Subcutaneous preadipocyte (primary cell): Measurements from ENCODE around the gene SIN3B. TPM values are rescaled to one million over a fixed set of nuclear protein-coding genes. Genes with fewer than 3 reads are reported as not detected.

Experiments
- small RNA-seq: library from RNA; depleted of rRNA; stranded (forward); fragments of <200 nt; gene quantifications from one replicate; pipeline ENCODE3, GENCODE V24; 2012
- total RNA-seq: library from RNA; depleted of rRNA; stranded (reverse); fragments of >200 nt; gene quantifications from 2 replicates; pipeline ENCODE4 v1.2.3, GENCODE V29; 2012

The SIN3B gene
- 29.0 and 29.9 TPM in 2 replicates for total RNA-seq

GRCh38 chr19:16829010-16829821, at the start of gene SIN3B:
SIN3B (plus strand) TSS chr19:16829398; CDS start chr19:16829421, 23 bp downstream.

GRCh38 chr19:16888629-16889365, 59.6 kb downstream of the SIN3B start, which contains the start of gene F2RL3:
F2RL3 (plus strand) TSS chr19:16888999; CDS start chr19:16889190, 191 bp downstream.

Small RNA genes lying within 50 kb of the gene (small RNA-seq; reads per million reads assigned to genes)
- gene AC008737.3: not detected
- not detected for gene RN7SL823P
- not detected for gene RN7SL835P

Other genes with a start within 250 kb of the SIN3B start
- gene MED26, start 201.2 kb upstream of the SIN3B start, total RNA-seq: 5.5 and 8.2 TPM in 2 replicates
- 41.8 and 54.0 TPM in 2 replicates for gene SMIM7, start 169.3 kb upstream of the SIN3B start, total RNA-seq
- gene TMEM38A, start 168.3 kb upstream of the SIN3B start, total RNA-seq: 0.73 and 0.78 TPM in 2 replicates
- not detected in 2 replicates for gene NWD1, start 109.6 kb upstream of the SIN3B start, total RNA-seq
- not detected in 2 replicates for gene F2RL3, start 59.6 kb downstream of the SIN3B start, total RNA-seq
- 0.20 and 0.73 TPM in 2 replicates for gene CPAMD8, start 197.4 kb downstream of the SIN3B start, total RNA-seq
- gene HAUS8, start 246.1 kb downstream of the SIN3B start, total RNA-seq: 3.3 and 6.3 TPM in 2 replicates
- 71.3 and 85.0 TPM in 2 replicates for gene MYO9B, start 246.4 kb downstream of the SIN3B start, total RNA-seq